Testis (tissue), 3 donors: Measurements from ENCODE around the gene PLA2G2D. TPM values are rescaled to one million over a fixed set of nuclear protein-coding genes. Genes with fewer than 3 reads are reported as not detected.

Source experiments
- DNase-seq: peaks from one replicate; pipeline ENCODE4 v3.0.0-alpha.2; 2019
- H3K27ac ChIP-seq, 2 donors: fragments of 200-600 bp; sonication (generic); one replicate each; pipeline ENCODE4 v1.5.1; 2019
- H3K27me3 ChIP-seq: fragments of 200-600 bp; sonication (generic); one replicate; pipeline ENCODE4 v1.5.1; 2019
- H3K36me3 ChIP-seq: fragments of 200-600 bp; sonication (generic); one replicate; pipeline ENCODE4 v1.5.1; 2017; ENCODE audit warnings: low read depth; ENCODE audit errors: missing control alignments
- H3K4me1 ChIP-seq: fragments of 200-600 bp; sonication (generic); one replicate; pipeline ENCODE4 v1.5.1; 2019
- H3K4me3 ChIP-seq, 2 donors: fragments of 200-600 bp; sonication (generic); one replicate each; pipeline ENCODE4 v1.5.1; 2017 to 2019
- H3K9me3 ChIP-seq: fragments of 200-600 bp; sonication (generic); one replicate; pipeline ENCODE4 v1.5.1; 2017
- CTCF ChIP-seq, 3 experiments: fragments of 450-650 bp in 2 of 3; fragments of 200-600 bp in 1 of 3; sonication (generic) in 1 of 3; IDR thresholded peaks; one replicate each; pipeline ENCODE4 v1.5.1; 2016 to 2019; ENCODE audit warnings: antibody characterized with exemption in 3 of 3, mild to moderate bottlenecking in 2 of 3, moderate library complexity in 1 of 3
- POLR2A ChIP-seq: fragments of 450-650 bp; IDR thresholded peaks from one replicate; pipeline ENCODE4 v1.6.1; 2017; ENCODE audit warnings: antibody characterized with exemption, mild to moderate bottlenecking, moderate library complexity
- WGBS, 2 donors: methylation state at CpG; one replicate each; pipeline ENCODE4 v1.1.5; 2018; 5-methylcytosine and 5-hydroxymethylcytosine counted together
- intact Hi-C: fragments of 100-400 bp; cut with DNase I; formaldehyde crosslinking; loops from one replicate; pipeline ENCODE4 v1.15.1; 2023; ENCODE audit warnings: low total_unique reads
- polyA plus RNA-seq: library from polyadenylated mRNA; stranded (reverse); fragments of 350-450 nt; fragmentation: Illumina TruSeq; extraction: RNeasy Lipid Tissue Mini Kit (QIAGEN cat#74804); gene quantifications from one replicate; pipeline ENCODE4 v1.2.3, GENCODE V29; 2014; ENCODE audit warnings: low read depth, low replicate concordance; ENCODE audit not compliant: insufficient read depth
- total RNA-seq, 2 donors: library from RNA; depleted of rRNA; stranded (reverse); fragments of >200 nt; gene quantifications; one replicate each; pipeline ENCODE4 v1.2.3, GENCODE V29; 2016

PLA2G2D gene
- total and polyA plus RNA-seq, 3 donors from 2014 or later, result 0.16 to 3.7 TPM; not detected in 1

- no peak overlapping the region for H3K27ac ChIP-seq
- H3K9me3 ChIP-seq, result no peaks in the 10 kb centered on the region
- H3K4me3 ChIP-seq, result no peak overlapping the region
- H3K4me1 ChIP-seq, result no peaks in the 10 kb centered on the region
- intact Hi-C loops, result no loop called here
- no peak for DNase-seq
- TF ChIP-seq POLR2A, result no peak
- no peak for TF ChIP-seq CTCF (IDR thresholded peaks at IDR 0.05)
- H3K27me3 ChIP-seq, result no peaks in the 10 kb centered on the region
- 77 to 80% methylated on average over 6 of the region's 6 CpGs for WGBS, 2 donors
- H3K36me3 ChIP-seq, result no peaks in the 10 kb centered on the region
Measured at GRCh38 chr1:20090641-20091040, 28.7 kb downstream of the PLA2G2D start.

GRCh38 chr1:20090119-20090518 lies 29.2 kb downstream of the PLA2G2D start:
- H3K9me3 ChIP-seq, result no peaks in the 10 kb centered on the region
- H3K36me3 ChIP-seq, result no peaks in the 10 kb centered on the region
- no peak for DNase-seq
- no peak overlapping the region for H3K4me3 ChIP-seq
- WGBS, 2 donors, result 67 to 70% methylated on average over 1 to 3 of the region's 3 CpGs
- intact Hi-C loops, result no loop called here
- no peak for TF ChIP-seq POLR2A
- no peak for TF ChIP-seq CTCF (IDR thresholded peaks at IDR 0.05)
- H3K4me1 ChIP-seq, result no peaks in the 10 kb centered on the region
- H3K27me3 ChIP-seq, result no peaks in the 10 kb centered on the region
- no peak overlapping the region for H3K27ac ChIP-seq

- Histone ChIP-seq H3K27me3 (no peaks in the 10 kb centered on the region), H3K36me3 (no peaks in the 10 kb centered on the region), H3K4me3 (no peak overlapping the region), H3K9me3 (no peaks in the 10 kb centered on the region), H3K27ac (no peak overlapping the region), H3K4me1 (no peaks in the 10 kb centered on the region)
- 60 to 64% methylated on average over 18 to 19 of the region's 19 CpGs for WGBS, 2 donors
- intact Hi-C loops, result no loop called here
- TF ChIP-seq CTCF (IDR thresholded peaks at IDR 0.05) (no peak), POLR2A (no peak)
- DNase-seq, result peak; percentile 49
Measured at GRCh38 chr1:20089328-20090077, 29.8 kb downstream of the PLA2G2D start.

GRCh38 chr1:20087668-20088067 lies 31.7 kb downstream of the PLA2G2D start:
- intact Hi-C loops, result no loop called here
- Histone ChIP-seq H3K4me1 (no peaks in the 10 kb centered on the region), H3K27me3 (no peaks in the 10 kb centered on the region), H3K4me3 (no peak overlapping the region), H3K36me3 (no peaks in the 10 kb centered on the region), H3K9me3 (no peaks in the 10 kb centered on the region), H3K27ac (no peak overlapping the region)
- 79 to 87% methylated on average over 4 of the region's 4 CpGs for WGBS, 2 donors
- DNase-seq, result no peak
- peak in 1 of 3 experiments; percentile 27 for TF ChIP-seq CTCF (IDR thresholded peaks at IDR 0.05)
- TF ChIP-seq POLR2A, result no peak

- DNase-seq, result no peak
- H3K27ac ChIP-seq, result no peak overlapping the region
Measured at GRCh38 chr1:20086800-20087199, 32.5 kb downstream of the PLA2G2D start.

More at GRCh38 chr1:20086800-20087199, 32.5 kb downstream of the PLA2G2D start:
- Histone ChIP-seq H3K4me3 (no peak overlapping the region), H3K9me3 (no peaks in the 10 kb centered on the region), H3K27me3 (no peaks in the 10 kb centered on the region), H3K36me3 (no peaks in the 10 kb centered on the region), H3K4me1 (no peaks in the 10 kb centered on the region)
- 100% methylated on average over 1 of the region's 1 CpG for WGBS, 2 donors
- intact Hi-C loops, result no loop called here
- TF ChIP-seq CTCF (IDR thresholded peaks at IDR 0.05) (no peak), POLR2A (no peak)
